CD14-positive monocyte (primary cell): ENCODE data around the gene STOX2. TPM values are rescaled to one million over a fixed set of nuclear protein-coding genes. Genes with fewer than 3 reads are reported as not detected.

Experiments used
- DNase-seq, 3 donors: peaks; one replicate each; pipeline ENCODE4 v3.0.0-alpha.2; 2011 to 2022
- H2AFZ ChIP-seq: 2 replicates; pipeline ENCODE4 v1.6.0; 2012; ENCODE audit warnings: mild to moderate bottlenecking, low read depth, low read length, inconsistent platforms; ENCODE audit not compliant: insufficient read depth, poor library complexity, severe bottlenecking
- H3K27ac ChIP-seq, 2 donors: 1 replicate in 1 of 2; 2 replicates in 1 of 2; pipeline ENCODE4 v1.5.1; 2012 to 2013; ENCODE audit warnings: low read length in 2 of 2, control low read depth in 1 of 2, inconsistent platforms in 1 of 2, low read depth in 1 of 2, mild to moderate bottlenecking in 1 of 2
- H3K27me3 ChIP-seq, 2 donors: one replicate each; pipeline versions ENCODE4 v1.6.0 to v1.6.1; 2011 to 2013; ENCODE audit warnings: low read length in 2 of 2; ENCODE audit not compliant: control insufficient read depth in 2 of 2, insufficient read depth in 2 of 2
- H3K36me3 ChIP-seq, 2 donors: replicated peaks in 1 of 2; 1 replicate in 1 of 2; 2 replicates in 1 of 2; pipeline versions ENCODE4 v1.5.1 to v1.6.1; 2012 to 2013; ENCODE audit warnings: low read length in 2 of 2, control low read depth in 1 of 2, inconsistent platforms in 1 of 2, mild to moderate bottlenecking in 1 of 2; ENCODE audit not compliant: insufficient read depth in 2 of 2, control insufficient read depth in 1 of 2
- H3K4me1 ChIP-seq, 2 donors: 1 replicate in 1 of 2; 2 replicates in 1 of 2; pipeline versions ENCODE4 v1.5.1 to v1.6.1; 2012 to 2013; ENCODE audit warnings: low read length in 2 of 2, control low read depth in 1 of 2, inconsistent platforms in 1 of 2, mild to moderate bottlenecking in 1 of 2, moderate library complexity in 1 of 2; ENCODE audit not compliant: insufficient read depth in 2 of 2, control insufficient read depth in 1 of 2
- H3K4me2 ChIP-seq: replicated peaks from 2 replicates; pipeline ENCODE3; 2012; ENCODE audit warnings: low read length, moderate library complexity, mild to moderate bottlenecking; ENCODE audit not compliant: poor library complexity, severe bottlenecking; ENCODE audit errors: extremely low read depth
- H3K4me3 ChIP-seq, 3 experiments: fragments of 200-600 bp in 1 of 3; sonication (generic) in 1 of 3; replicated peaks in 1 of 3; 1 replicate in 2 of 3; 2 replicates in 1 of 3; pipeline ENCODE4 v1.5.1; 2011 to 2013; ENCODE audit warnings: low read length in 3 of 3, mild to moderate bottlenecking in 3 of 3, control low read depth in 2 of 3, low read depth in 2 of 3, inconsistent platforms in 1 of 3, moderate library complexity in 1 of 3
- H3K79me2 ChIP-seq: 2 replicates; pipeline ENCODE4 v1.6.0; 2012; ENCODE audit warnings: mild to moderate bottlenecking, control low read depth, inconsistent platforms, low read length, moderate library complexity; ENCODE audit not compliant: insufficient read depth
- H3K9ac ChIP-seq: 2 replicates; pipeline ENCODE4 v1.6.0; 2017; ENCODE audit warnings: low read length, mild to moderate bottlenecking; ENCODE audit not compliant: insufficient read depth, poor library complexity, severe bottlenecking
- H3K9me3 ChIP-seq, 2 donors: replicated peaks in 1 of 2; 1 replicate in 1 of 2; 2 replicates in 1 of 2; pipeline versions ENCODE4 v1.5.1 to v1.6.1; 2012 to 2013; ENCODE audit warnings: low read length in 2 of 2, control low read depth in 1 of 2; ENCODE audit not compliant: control insufficient read depth in 1 of 2, insufficient read depth in 1 of 2
- H4K20me1 ChIP-seq: 2 replicates; pipeline ENCODE4 v1.6.0; 2012; ENCODE audit warnings: mild to moderate bottlenecking, low read length, control low read depth, moderate library complexity; ENCODE audit not compliant: insufficient read depth
- H3K27ac Mint-ChIP-seq, 7 donors: one replicate each; pipeline ENCODE4 v1.8.0; 2020; ENCODE audit warnings: mild to moderate bottlenecking in 7 of 7, mixed read lengths in 7 of 7, moderate library complexity in 6 of 7, inconsistent platforms in 2 of 7
- H3K27me3 Mint-ChIP-seq, 3 donors: one replicate each; pipeline ENCODE4 v1.8.0; 2021 to 2022; ENCODE audit warnings: low read depth in 3 of 3, mild to moderate bottlenecking in 3 of 3, mixed read lengths in 3 of 3, moderate library complexity in 3 of 3, inconsistent platforms in 1 of 3
- H3K36me3 Mint-ChIP-seq, 2 donors: one replicate each; pipeline ENCODE4 v1.8.0; 2020; ENCODE audit warnings: mixed read lengths in 2 of 2, inconsistent platforms in 1 of 2, mild to moderate bottlenecking in 1 of 2
- H3K4me1 Mint-ChIP-seq: one replicate; pipeline ENCODE4 v1.8.0; 2020; ENCODE audit warnings: mild to moderate bottlenecking, mixed read lengths
- H3K4me3 Mint-ChIP-seq, 2 donors: one replicate each; pipeline ENCODE4 v1.8.0; 2020; ENCODE audit warnings: mild to moderate bottlenecking in 2 of 2, mixed read lengths in 2 of 2, moderate library complexity in 1 of 2
- H3K9me3 Mint-ChIP-seq, 7 donors: one replicate each; pipeline ENCODE4 v1.8.0; 2020 to 2022; ENCODE audit warnings: mixed read lengths in 7 of 7, mild to moderate bottlenecking in 6 of 7, moderate library complexity in 6 of 7, inconsistent platforms in 2 of 7
- CTCF ChIP-seq: fragments of 200-600 bp; IDR thresholded peaks from one replicate; pipeline ENCODE4 v1.8.0; 2022; ENCODE audit warnings: antibody characterized with exemption, mild to moderate bottlenecking
- WGBS: methylation state at CpG from one replicate; pipeline ENCODE4 v1.1.5; 2013; ENCODE audit warnings: missing lambda C conversion rate; ENCODE audit not compliant: insufficient coverage; 5-methylcytosine and 5-hydroxymethylcytosine counted together
- intact Hi-C, 2 donors: fragments of 100-400 bp; cut with micrococcal nuclease; formaldehyde crosslinking; loops; one replicate each; pipeline versions ENCODE4 v1.15.0 to v1.15.1; 2023
- polyA plus RNA-seq, 3 donors: library from polyadenylated mRNA; depleted of rRNA in 1 of 3; unstranded in 2 of 3; stranded (reverse) in 1 of 3; fragments of 300-500 nt in 2 of 3; fragments of >200 nt in 1 of 3; fragmentation: Illumina TruSeq in 2 of 3; gene quantifications; 1 replicate in 2 of 3; 2 replicates in 1 of 3; pipeline ENCODE4 v1.2.3, GENCODE V29; 2012 to 2021

Gene STOX2
- polyA plus RNA-seq, 3 donors: 0.01 TPM; not detected in 2

GRCh38 chr4:183940864-183941263, 35.8 kb downstream of the STOX2 start:
- H3K4me1 Mint-ChIP-seq: peaks cover 11% of the 10 kb centered on the region
- Histone ChIP-seq H3K4me2 (no peak overlapping the region), H3K4me1 (peaks cover 0 to 2% of the 10 kb centered on the region in 2 donors), H3K27ac (no peak overlapping the region), H4K20me1 (no peaks in the 10 kb centered on the region), H3K9ac (no peak overlapping the region), H3K36me3 (no peaks in the 10 kb centered on the region), H3K9me3 (no peaks in the 10 kb centered on the region), H2AFZ (no peak overlapping the region), H3K79me2 (no peaks in the 10 kb centered on the region), H3K27me3 (no peaks in the 10 kb centered on the region), H3K4me3 (no peak overlapping the region)
- peak overlapping the region in 1 of 7 donors; percentile 55 for H3K27ac Mint-ChIP-seq
- no peak for TF ChIP-seq CTCF
- no peaks in the 10 kb centered on the region for H3K36me3 Mint-ChIP-seq
- WGBS: no CpG with 5 or more reads among the region's 4 CpGs
- H3K27me3 Mint-ChIP-seq: peaks cover 0 to 3% (median 0%) of the 10 kb centered on the region in 3 donors
- no peak for DNase-seq
- intact Hi-C loops: no loop called here
- H3K4me3 Mint-ChIP-seq: no peak overlapping the region
- peaks cover 0 to 4% (median 0%) of the 10 kb centered on the region in 7 donors for H3K9me3 Mint-ChIP-seq

- H4K20me1 ChIP-seq: no peaks in the 10 kb centered on the region
- H3K79me2 ChIP-seq: no peaks in the 10 kb centered on the region
- no peaks in the 10 kb centered on the region for H3K27me3 ChIP-seq
- DNase-seq: no peak
- H3K4me1 Mint-ChIP-seq: peaks cover 2% of the 10 kb centered on the region
- no peaks in the 10 kb centered on the region for H3K36me3 Mint-ChIP-seq
- intact Hi-C loops: no loop called here
- no peak overlapping the region for H3K4me3 Mint-ChIP-seq
- H3K27ac Mint-ChIP-seq: no peak overlapping the region
- no peak overlapping the region for H3K27ac ChIP-seq
- no peaks in the 10 kb centered on the region for H3K9me3 ChIP-seq
- no peaks in the 10 kb centered on the region for H3K36me3 ChIP-seq
- H3K27me3 Mint-ChIP-seq: peaks cover 0 to 5% (median 1%) of the 10 kb centered on the region in 3 donors
- H3K4me2 ChIP-seq: no peak overlapping the region
- peaks cover 0 to 4% (median 0%) of the 10 kb centered on the region in 7 donors for H3K9me3 Mint-ChIP-seq
- H3K9ac ChIP-seq: no peak overlapping the region
- TF ChIP-seq CTCF: no peak
- no peak overlapping the region for H3K4me3 ChIP-seq
- H3K4me1 ChIP-seq: no peaks in the 10 kb centered on the region
- H2AFZ ChIP-seq: no peak overlapping the region
These were observed 36.9 kb downstream of the STOX2 start for GRCh38 chr4:183941964-183942363.
